ENCODE measurements around the gene TTC28. TPM values are rescaled to one million over a fixed set of nuclear protein-coding genes. Genes with fewer than 3 reads are reported as not detected.
"Not testable (repeated sequence)": the region's sequence is repeated elsewhere in the genome, so short reads cannot be mapped to it uniquely, and the experiment has no call there.

TTC28 gene
- total and polyA plus RNA-seq, 12 donors = 2.1 to 27.7 (median 20.4) TPM

DNA sequence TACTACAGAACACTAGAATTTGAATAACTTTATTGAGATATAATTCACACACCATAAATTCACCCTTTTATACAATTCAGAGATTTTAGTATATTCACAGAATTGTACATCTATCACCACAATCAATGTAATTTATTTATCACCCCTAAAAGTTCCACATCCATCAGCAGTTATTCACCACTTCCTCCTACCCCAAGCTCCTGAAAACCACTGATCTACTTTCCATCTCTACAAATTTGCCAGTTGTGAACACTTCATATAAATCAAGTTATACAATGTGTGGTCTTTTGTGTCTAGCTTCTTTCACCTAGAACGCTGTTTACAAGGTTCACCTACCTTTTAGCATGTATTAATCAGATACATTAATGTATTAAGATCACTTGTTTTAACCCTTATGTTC lies 179.6 kb downstream of the TTC28 start:
- no peak overlapping the region for H3K4me3 ChIP-seq
- ATAC-seq (no peak), DNase-seq (no peak)
- intact Hi-C loops (cut with DNase I) = no loop called here
- WGBS, 2 donors = 80 to 93% methylated on average over 1 of the region's 1 CpG
- no peak overlapping the region for H3K27ac ChIP-seq
- no peaks in the 10 kb centered on the region for H3K36me3 ChIP-seq
- no peaks in the 10 kb centered on the region for H3K9me3 ChIP-seq
- H3K4me1 ChIP-seq = no peaks in the 10 kb centered on the region
- TF ChIP-seq, protein P1, sequence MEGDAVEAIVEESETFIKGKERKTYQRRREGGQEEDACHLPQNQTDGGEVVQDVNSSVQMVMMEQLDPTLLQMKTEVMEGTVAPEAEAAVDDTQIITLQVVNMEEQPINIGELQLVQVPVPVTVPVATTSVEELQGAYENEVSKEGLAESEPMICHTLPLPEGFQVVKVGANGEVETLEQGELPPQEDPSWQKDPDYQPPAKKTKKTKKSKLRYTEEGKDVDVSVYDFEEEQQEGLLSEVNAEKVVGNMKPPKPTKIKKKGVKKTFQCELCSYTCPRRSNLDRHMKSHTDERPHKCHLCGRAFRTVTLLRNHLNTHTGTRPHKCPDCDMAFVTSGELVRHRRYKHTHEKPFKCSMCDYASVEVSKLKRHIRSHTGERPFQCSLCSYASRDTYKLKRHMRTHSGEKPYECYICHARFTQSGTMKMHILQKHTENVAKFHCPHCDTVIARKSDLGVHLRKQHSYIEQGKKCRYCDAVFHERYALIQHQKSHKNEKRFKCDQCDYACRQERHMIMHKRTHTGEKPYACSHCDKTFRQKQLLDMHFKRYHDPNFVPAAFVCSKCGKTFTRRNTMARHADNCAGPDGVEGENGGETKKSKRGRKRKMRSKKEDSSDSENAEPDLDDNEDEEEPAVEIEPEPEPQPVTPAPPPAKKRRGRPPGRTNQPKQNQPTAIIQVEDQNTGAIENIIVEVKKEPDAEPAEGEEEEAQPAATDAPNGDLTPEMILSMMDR (IDR thresholded peaks at IDR 0.05) = no peak
- H3K27me3 ChIP-seq = no peaks in the 10 kb centered on the region

DNA sequence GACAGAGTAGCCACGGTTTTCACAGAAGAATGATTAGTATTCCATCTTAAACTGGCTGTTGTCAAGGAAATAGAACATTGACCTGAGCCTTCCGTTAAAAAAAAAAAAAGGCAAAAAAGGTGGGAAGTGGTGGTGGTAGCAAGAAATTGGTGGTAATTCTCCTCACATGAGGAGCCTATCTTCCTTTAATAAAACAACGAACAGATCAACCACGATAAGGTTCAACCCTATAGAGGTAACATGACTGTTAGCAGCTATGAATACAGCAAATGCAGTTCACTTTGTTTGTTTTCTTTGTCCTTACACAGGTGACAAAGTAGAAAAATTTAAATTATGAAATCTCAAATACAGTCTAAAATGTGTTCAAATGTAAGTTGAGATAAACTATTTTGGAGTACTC lies 181.6 kb downstream of the TTC28 start:
- intact Hi-C loops (cut with DNase I) = no loop called here
- Histone ChIP-seq H3K9me3 (no peaks in the 10 kb centered on the region), H3K4me3 (no peak overlapping the region), H3K4me1 (no peaks in the 10 kb centered on the region), H3K27me3 (no peaks in the 10 kb centered on the region), H3K36me3 (no peaks in the 10 kb centered on the region), H3K27ac (no peak overlapping the region)
- ATAC-seq = no peak
- WGBS, 2 donors = 85% methylated on average over 4 of the region's 4 CpGs
- no peak for DNase-seq
- TF ChIP-seq, protein P1 (IDR thresholded peaks at IDR 0.05) = no peak

DNA sequence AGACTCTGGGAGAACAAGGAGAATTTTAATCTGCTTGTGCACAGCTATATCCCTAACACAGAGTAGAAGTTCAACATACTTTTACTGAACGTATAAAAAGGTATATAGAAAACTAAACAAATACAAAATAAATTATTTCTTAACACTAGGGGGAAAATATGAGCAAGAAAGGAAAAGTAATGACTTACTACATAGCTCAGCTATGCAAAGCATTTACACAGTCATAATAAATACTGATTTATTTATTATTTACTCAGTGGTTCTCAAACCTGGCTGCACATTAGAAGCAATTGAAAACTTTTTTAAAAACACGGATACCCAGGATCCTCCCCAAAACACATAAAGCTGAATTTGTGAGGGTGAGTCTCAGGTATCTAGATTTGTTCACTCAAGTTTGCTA lies 182.5 kb downstream of the TTC28 start:
- Histone ChIP-seq H3K27ac (no peak overlapping the region), H3K36me3 (no peaks in the 10 kb centered on the region), H3K4me1 (no peaks in the 10 kb centered on the region), H3K27me3 (no peaks in the 10 kb centered on the region), H3K4me3 (no peak overlapping the region), H3K9me3 (no peaks in the 10 kb centered on the region)
- TF ChIP-seq, protein P1 (IDR thresholded peaks at IDR 0.05) = no peak
- WGBS, 2 donors = 95 to 100% methylated on average over 2 of the region's 2 CpGs
- DNase-seq = no peak
- intact Hi-C loops (cut with DNase I) = no loop called here
- no peak for ATAC-seq

GRCh38 chr22:28491289-28491688 lies 188.4 kb downstream of the TTC28 start:
- H3K4me1 ChIP-seq; ATAC-seq; H3K9me3 ChIP-seq; H3K27ac ChIP-seq; H3K36me3 ChIP-seq; H3K4me3 ChIP-seq; intact Hi-C loops (cut with DNase I); H3K27me3 ChIP-seq; DNase-seq: not testable (repeated sequence)
- WGBS, 2 donors = 100% methylated on average over 1 of the region's 2 CpGs

DNA sequence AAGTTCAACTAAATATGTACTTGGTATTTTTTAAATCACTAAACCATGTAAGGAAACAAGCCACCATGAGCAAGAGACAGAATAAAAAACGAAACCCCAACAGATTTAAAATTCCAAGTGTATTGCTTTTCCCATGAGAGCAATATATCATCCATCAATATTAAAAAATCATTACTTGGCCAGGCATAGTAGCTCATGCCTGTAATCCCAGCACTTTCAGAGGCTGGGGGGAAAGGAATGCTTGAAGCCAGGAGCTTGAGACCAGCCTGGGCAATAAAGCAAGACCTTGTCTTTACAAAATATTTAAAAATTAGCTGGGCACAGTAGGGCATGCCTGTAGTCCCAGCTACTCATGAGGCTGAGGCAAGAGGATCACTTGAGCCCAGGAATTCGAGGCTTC lies 190.8 kb downstream of the TTC28 start:
- Histone ChIP-seq H3K27ac (no peak overlapping the region), H3K4me3 (no peak overlapping the region), H3K27me3 (no peaks in the 10 kb centered on the region), H3K4me1 (no peaks in the 10 kb centered on the region), H3K9me3 (no peaks in the 10 kb centered on the region), H3K36me3 (no peaks in the 10 kb centered on the region)
- DNase-seq (no peak), ATAC-seq (no peak)
- TF ChIP-seq, protein P1 (IDR thresholded peaks at IDR 0.05) = no peak
- 89 to 96% methylated on average over 2 of the region's 2 CpGs for WGBS, 2 donors
- intact Hi-C loops (cut with DNase I) = no loop called here
